Stomach (tissue), 4 donors: ENCODE results near the gene ARPC5L.
"Not testable (repeated sequence)": the region's sequence is repeated elsewhere in the genome, so short reads cannot be mapped to it uniquely, and the experiment has no call there.

Experiments
- POLR2A ChIP-seq, 4 donors: fragments of 450-650 bp; IDR thresholded peaks; one replicate each; pipeline ENCODE4 v1.6.1; 2016; ENCODE audit warnings: antibody characterized with exemption in 4 of 4, control low read depth in 2 of 4, mild to moderate bottlenecking in 1 of 4, moderate library complexity in 1 of 4
- TF ChIP-seq, protein P1 (sequence below), 7 experiments: fragments of 450-650 bp in 4 of 7; fragments of 200-600 bp in 3 of 7; sonication (generic) in 3 of 7; IDR thresholded peaks; one replicate each; pipeline ENCODE4 v1.5.1; 2016 to 2019; ENCODE audit warnings: antibody characterized with exemption in 7 of 7, control low read depth in 2 of 7, mild to moderate bottlenecking in 1 of 7

GRCh38 chr9:124838132-124838531, 23.8 kb upstream of the ARPC5L start:
- TF ChIP-seq, protein P1, sequence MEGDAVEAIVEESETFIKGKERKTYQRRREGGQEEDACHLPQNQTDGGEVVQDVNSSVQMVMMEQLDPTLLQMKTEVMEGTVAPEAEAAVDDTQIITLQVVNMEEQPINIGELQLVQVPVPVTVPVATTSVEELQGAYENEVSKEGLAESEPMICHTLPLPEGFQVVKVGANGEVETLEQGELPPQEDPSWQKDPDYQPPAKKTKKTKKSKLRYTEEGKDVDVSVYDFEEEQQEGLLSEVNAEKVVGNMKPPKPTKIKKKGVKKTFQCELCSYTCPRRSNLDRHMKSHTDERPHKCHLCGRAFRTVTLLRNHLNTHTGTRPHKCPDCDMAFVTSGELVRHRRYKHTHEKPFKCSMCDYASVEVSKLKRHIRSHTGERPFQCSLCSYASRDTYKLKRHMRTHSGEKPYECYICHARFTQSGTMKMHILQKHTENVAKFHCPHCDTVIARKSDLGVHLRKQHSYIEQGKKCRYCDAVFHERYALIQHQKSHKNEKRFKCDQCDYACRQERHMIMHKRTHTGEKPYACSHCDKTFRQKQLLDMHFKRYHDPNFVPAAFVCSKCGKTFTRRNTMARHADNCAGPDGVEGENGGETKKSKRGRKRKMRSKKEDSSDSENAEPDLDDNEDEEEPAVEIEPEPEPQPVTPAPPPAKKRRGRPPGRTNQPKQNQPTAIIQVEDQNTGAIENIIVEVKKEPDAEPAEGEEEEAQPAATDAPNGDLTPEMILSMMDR (IDR thresholded peaks at IDR 0.05) = not testable (repeated sequence)
- TF ChIP-seq POLR2A (IDR thresholded peaks at IDR 0.05) = not testable (repeated sequence)
